ENCODE results near the gene CYP21A2. TPM values are rescaled to one million over a fixed set of nuclear protein-coding genes. Genes with fewer than 3 reads are reported as not detected.

The CYP21A2 gene
- total and polyA plus RNA-seq, 10 of the 15 experiments (the other 5 are each of a cell fraction or from before 2014, with no cell fraction given): 0.04 to 0.92 (median 0.23) TPM; not detected in 7

DNA sequence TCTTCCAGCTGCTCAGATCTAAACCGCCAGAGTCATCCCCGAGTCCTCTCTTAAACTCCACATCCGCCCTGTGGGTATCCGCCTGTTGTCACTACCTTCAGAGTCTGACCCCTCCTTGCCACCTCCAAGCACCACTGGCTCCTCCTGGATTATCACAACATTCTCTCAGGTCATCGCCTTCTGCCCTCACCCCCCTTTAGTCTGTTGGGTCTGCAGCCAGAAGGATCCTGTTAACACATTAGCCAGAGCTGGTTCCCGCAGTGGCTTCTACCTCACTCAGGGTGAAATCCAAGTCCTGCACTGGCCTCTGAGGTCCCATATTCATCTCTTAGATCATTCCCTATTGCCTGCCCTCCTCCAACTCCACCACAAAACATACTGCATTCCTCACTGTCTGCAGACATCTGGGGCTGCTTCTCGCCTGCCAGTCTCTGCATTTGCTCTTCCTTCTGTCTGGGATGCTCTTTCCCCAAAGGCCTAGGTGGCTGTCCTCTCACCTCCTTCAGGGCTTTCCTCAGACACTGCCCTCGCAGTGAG lies 36.8 kb downstream of the CYP21A2 start (continued):
- TF ChIP-seq RCOR1 (conservative IDR thresholded peaks at IDR 0.05; ENCODE audit: low read depth, low read length) (no peak), IKZF2 (IDR thresholded peaks at IDR 0.05) (no peak), SMARCA5 (IDR thresholded peaks at IDR 0.05) (no peak), CEBPB (IDR thresholded peaks at IDR 0.05; ENCODE audit: borderline replicate concordance in 1 of 2, low read depth in 2 of 2, low read length in 2 of 2) (no peak), BACH1 (IDR thresholded peaks at IDR 0.05; ENCODE audit: borderline replicate concordance) (no peak), RAD21 (IDR thresholded peaks at IDR 0.05; ENCODE audit: insufficient read depth, low read depth, low read length) (no peak), KAT2A (conservative IDR thresholded peaks at IDR 0.05; ENCODE audit: control insufficient read depth, low read depth, low read length) (no peak)
- TF ChIP-seq, protein P1, sequence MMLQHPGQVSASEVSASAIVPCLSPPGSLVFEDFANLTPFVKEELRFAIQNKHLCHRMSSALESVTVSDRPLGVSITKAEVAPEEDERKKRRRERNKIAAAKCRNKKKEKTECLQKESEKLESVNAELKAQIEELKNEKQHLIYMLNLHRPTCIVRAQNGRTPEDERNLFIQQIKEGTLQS (IDR thresholded peaks at IDR 0.05; ENCODE audit: borderline replicate concordance, extremely low read depth, low read depth, low read length): no peak
- TF ChIP-seq, protein P2, sequence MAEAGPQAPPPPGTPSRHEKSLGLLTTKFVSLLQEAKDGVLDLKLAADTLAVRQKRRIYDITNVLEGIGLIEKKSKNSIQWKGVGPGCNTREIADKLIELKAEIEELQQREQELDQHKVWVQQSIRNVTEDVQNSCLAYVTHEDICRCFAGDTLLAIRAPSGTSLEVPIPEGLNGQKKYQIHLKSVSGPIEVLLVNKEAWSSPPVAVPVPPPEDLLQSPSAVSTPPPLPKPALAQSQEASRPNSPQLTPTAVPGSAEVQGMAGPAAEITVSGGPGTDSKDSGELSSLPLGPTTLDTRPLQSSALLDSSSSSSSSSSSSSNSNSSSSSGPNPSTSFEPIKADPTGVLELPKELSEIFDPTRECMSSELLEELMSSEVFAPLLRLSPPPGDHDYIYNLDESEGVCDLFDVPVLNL (IDR thresholded peaks at IDR 0.05; ENCODE audit: low read depth, low read length): no peak
- TF ChIP-seq, protein P3, sequence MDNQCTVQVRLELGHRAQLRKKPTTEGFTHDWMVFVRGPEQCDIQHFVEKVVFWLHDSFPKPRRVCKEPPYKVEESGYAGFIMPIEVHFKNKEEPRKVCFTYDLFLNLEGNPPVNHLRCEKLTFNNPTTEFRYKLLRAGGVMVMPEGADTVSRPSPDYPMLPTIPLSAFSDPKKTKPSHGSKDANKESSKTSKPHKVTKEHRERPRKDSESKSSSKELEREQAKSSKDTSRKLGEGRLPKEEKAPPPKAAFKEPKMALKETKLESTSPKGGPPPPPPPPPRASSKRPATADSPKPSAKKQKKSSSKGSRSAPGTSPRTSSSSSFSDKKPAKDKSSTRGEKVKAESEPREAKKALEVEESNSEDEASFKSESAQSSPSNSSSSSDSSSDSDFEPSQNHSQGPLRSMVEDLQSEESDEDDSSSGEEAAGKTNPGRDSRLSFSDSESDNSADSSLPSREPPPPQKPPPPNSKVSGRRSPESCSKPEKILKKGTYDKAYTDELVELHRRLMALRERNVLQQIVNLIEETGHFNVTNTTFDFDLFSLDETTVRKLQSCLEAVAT (IDR thresholded peaks at IDR 0.05): no peak
